ENCODE data around the gene CDKN2B-AS1.

DNA sequence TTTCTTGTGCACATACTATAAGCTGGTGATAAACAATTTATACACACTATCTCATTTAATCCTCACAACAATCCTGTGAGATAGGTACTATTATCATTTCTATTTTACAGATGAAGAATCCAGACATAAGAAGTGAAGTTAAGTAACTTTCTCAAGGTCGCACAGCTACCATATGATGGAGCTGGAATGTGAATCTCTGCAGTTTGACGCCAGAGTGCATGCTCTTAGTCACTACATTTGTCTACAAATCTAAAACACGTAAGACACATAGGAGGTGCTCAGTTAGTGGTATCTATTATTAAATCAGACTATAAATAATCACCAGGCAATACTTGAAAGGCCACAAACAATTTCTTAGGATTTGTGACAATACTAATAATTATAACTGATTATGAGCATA, 59.5 kb downstream of the CDKN2B-AS1 start:
- TF ChIP-seq, protein P1, sequence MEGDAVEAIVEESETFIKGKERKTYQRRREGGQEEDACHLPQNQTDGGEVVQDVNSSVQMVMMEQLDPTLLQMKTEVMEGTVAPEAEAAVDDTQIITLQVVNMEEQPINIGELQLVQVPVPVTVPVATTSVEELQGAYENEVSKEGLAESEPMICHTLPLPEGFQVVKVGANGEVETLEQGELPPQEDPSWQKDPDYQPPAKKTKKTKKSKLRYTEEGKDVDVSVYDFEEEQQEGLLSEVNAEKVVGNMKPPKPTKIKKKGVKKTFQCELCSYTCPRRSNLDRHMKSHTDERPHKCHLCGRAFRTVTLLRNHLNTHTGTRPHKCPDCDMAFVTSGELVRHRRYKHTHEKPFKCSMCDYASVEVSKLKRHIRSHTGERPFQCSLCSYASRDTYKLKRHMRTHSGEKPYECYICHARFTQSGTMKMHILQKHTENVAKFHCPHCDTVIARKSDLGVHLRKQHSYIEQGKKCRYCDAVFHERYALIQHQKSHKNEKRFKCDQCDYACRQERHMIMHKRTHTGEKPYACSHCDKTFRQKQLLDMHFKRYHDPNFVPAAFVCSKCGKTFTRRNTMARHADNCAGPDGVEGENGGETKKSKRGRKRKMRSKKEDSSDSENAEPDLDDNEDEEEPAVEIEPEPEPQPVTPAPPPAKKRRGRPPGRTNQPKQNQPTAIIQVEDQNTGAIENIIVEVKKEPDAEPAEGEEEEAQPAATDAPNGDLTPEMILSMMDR (IDR thresholded peaks at IDR 0.05): no peak
- TF ChIP-seq POLR2A (IDR thresholded peaks at IDR 0.05): no peak
